RWPE1 (cell line): ENCODE results near the gene MTUS2.
"Not testable (repeated sequence)": the region's sequence is repeated elsewhere in the genome, so short reads cannot be mapped to it uniquely, and the experiment has no call there.

ENCODE experiments used
- CTCF ChIA-PET: fragments of 350-600 bp; sonication (Branson Sonifier 250); formaldehyde crosslinking; extraction: SDS; loops from one replicate; lab custom pipeline; 2021; lab: Yijun Ruan, JAX
- POLR2A ChIA-PET: fragments of 400-600 bp; formaldehyde crosslinking; extraction: SDS; loops from one replicate; lab custom pipeline; 2020; ENCODE audit warnings: antibody characterized with exemption; ENCODE audit not compliant: low non-redundant PET; lab: Yijun Ruan, JAX
- DNase-seq: peaks from one replicate; pipeline ENCODE4 v3.0.0; 2012; ENCODE audit warnings: low spot score
- H3K27ac ChIP-seq: fragments of 450-650 bp; 2 replicates; pipeline ENCODE4 v1.5.1; 2017
- CTCF ChIP-seq: fragments of 450-650 bp; conservative IDR thresholded peaks from 2 replicates; pipeline ENCODE4 v1.5.1; 2017; ENCODE audit warnings: low read depth, mild to moderate bottlenecking

The MTUS2 gene

GRCh38 chr13:29193083-29193482, 372.9 kb downstream of the MTUS2 start:
- ChIA-PET POLR2A (no interaction called here), CTCF (no interaction called here)
- TF ChIP-seq CTCF: no peak
- DNase-seq: no peak
- H3K27ac ChIP-seq: no peak overlapping the region

GRCh38 chr13:29195456-29195855, 375.3 kb downstream of the MTUS2 start:
- POLR2A ChIA-PET: no interaction called here
- CTCF ChIA-PET: interaction anchor here (0.6 kb wide), 2 partner anchors 117 to 139 kb away, joined by 3 to 5 read pairs; no protein-coding TSS in a partner anchor

GRCh38 chr13:29196409-29197074, 376.4 kb downstream of the MTUS2 start:
- CTCF ChIA-PET: no interaction called here
- POLR2A ChIA-PET: no interaction called here
- DNase-seq: no peak
- H3K27ac ChIP-seq: no peak overlapping the region
- no peak for TF ChIP-seq CTCF

More at GRCh38 chr13:29195456-29195855, 375.3 kb downstream of the MTUS2 start:
- TF ChIP-seq CTCF: no peak
- H3K27ac ChIP-seq: no peak overlapping the region
- no peak for DNase-seq

- CTCF ChIA-PET: interaction anchor here (0.6 kb wide), 1 partner anchor 662 kb away, joined by 4 read pairs; no protein-coding TSS in a partner anchor
- POLR2A ChIA-PET, H3K27ac ChIP-seq, DNase-seq: not testable (repeated sequence)
These were observed 382.6 kb downstream of the MTUS2 start for GRCh38 chr13:29202753-29203152.

- no peak for TF ChIP-seq CTCF
- CTCF ChIA-PET: no interaction called here
- DNase-seq: no peak
- no peak overlapping the region for H3K27ac ChIP-seq
- POLR2A ChIA-PET: no interaction called here
These were observed 384.5 kb downstream of the MTUS2 start for GRCh38 chr13:29204651-29205050.

- CTCF ChIA-PET: interaction anchor here (0.6 kb wide), 1 partner anchor 245 kb away, joined by 3 read pairs; no protein-coding TSS in a partner anchor
- no peak for TF ChIP-seq CTCF
- POLR2A ChIA-PET: no interaction called here
- no peak overlapping the region for H3K27ac ChIP-seq
- DNase-seq: no peak
These were observed 390.5 kb downstream of the MTUS2 start for GRCh38 chr13:29210676-29211075.

GRCh38 chr13:29211162-29211561, 391.0 kb downstream of the MTUS2 start:
- POLR2A ChIA-PET, DNase-seq, H3K27ac ChIP-seq, CTCF ChIA-PET: not testable (repeated sequence)
